ENCODE data around the gene NFE2L2. TPM values are rescaled to one million over a fixed set of nuclear protein-coding genes. Genes with fewer than 3 reads are reported as not detected.

Gene NFE2L2
- total RNA-seq, 1 experiment from 2014 or later, result 26.3 TPM

- TF ChIP-seq ZNF425 (CRISPR knock-in tag; conservative IDR thresholded peaks at IDR 0.05), result no peak
- peak; percentile 66; the same call in 1 of the 2 replicates for TF ChIP-seq AR (CRISPR knock-in tag; IDR thresholded peaks at IDR 0.05)
- TF ChIP-seq RORB (CRISPR knock-in tag; IDR thresholded peaks at IDR 0.05), result no peak
- TF ChIP-seq SOX15 (CRISPR knock-in tag; IDR thresholded peaks at IDR 0.05), result no peak
- no peak for TF ChIP-seq ERG (CRISPR knock-in tag; IDR thresholded peaks at IDR 0.05)
- TF ChIP-seq MYBL2 (CRISPR knock-in tag; IDR thresholded peaks at IDR 0.05), result 0 out of 2 replicates have a peak, but pooled peaks have one; percentile 28
- TF ChIP-seq AFF4 (CRISPR knock-in tag; IDR thresholded peaks at IDR 0.05; ENCODE audit: borderline replicate concordance), result no peak
Observed at GRCh38 chr2:177212106-177212890, 52.2 kb downstream of the NFE2L2 start, which contains the start of gene HNRNPA3 (continued).

- DNase-seq (ENCODE audit: low spot score) (no peak), ATAC-seq (no peak)
- peak overlapping the region; percentile 100 for H3K27ac Mint-ChIP-seq
- no peaks in the 10 kb centered on the region for H3K9me3 Mint-ChIP-seq
- H3K4me3 Mint-ChIP-seq, result peak overlapping the region; percentile 99
- ChIA-PET POLR2A (interaction anchor here (0.5 to 1.7 kb wide), 7 partner anchors 8 to 539 kb away, joined by 3 to 14 read pairs (median 5); partner anchors contain the start of gene NFE2L2), CTCF (interaction anchor here (1.1 to 1.7 kb wide), 6 partner anchors 13 to 63 kb away, joined by 3 to 11 read pairs (median 3); partner anchors contain the start of gene NFE2L2)
- peaks cover 3% of the 10 kb centered on the region; the same call in 1 of the 2 replicates for H3K27me3 Mint-ChIP-seq (ENCODE audit: low read depth)
- peaks cover 30% of the 10 kb centered on the region for H3K36me3 Mint-ChIP-seq
- H3K4me1 Mint-ChIP-seq, result peaks cover 47% of the 10 kb centered on the region
- no peak for TF ChIP-seq E2F1 (CRISPR knock-in tag; IDR thresholded peaks at IDR 0.05)
- TF ChIP-seq IRF2 (CRISPR knock-in tag; IDR thresholded peaks at IDR 0.05; ENCODE audit: borderline replicate concordance, low read depth), result no peak
- no peak for TF ChIP-seq E2F4 (CRISPR knock-in tag; IDR thresholded peaks at IDR 0.05; ENCODE audit: borderline replicate concordance, low read depth)
- TF ChIP-seq ARID4B (CRISPR knock-in tag; IDR thresholded peaks at IDR 0.05; ENCODE audit: borderline replicate concordance), result no peak
- no peak for TF ChIP-seq ZNF263 (CRISPR knock-in tag; IDR thresholded peaks at IDR 0.05; ENCODE audit: low read depth)
- TF ChIP-seq RORB (CRISPR knock-in tag; IDR thresholded peaks at IDR 0.05), result no peak
- TF ChIP-seq ZNF416 (CRISPR knock-in tag; IDR thresholded peaks at IDR 0.05), result no peak
- no peak for TF ChIP-seq FOXP1 (CRISPR knock-in tag; IDR thresholded peaks at IDR 0.05; ENCODE audit: borderline replicate concordance)
- TF ChIP-seq GABPB1 (CRISPR knock-in tag; IDR thresholded peaks at IDR 0.05), result no peak
- no peak for TF ChIP-seq ELF4 (CRISPR knock-in tag; IDR thresholded peaks at IDR 0.05; ENCODE audit: low read depth)
Observed at GRCh38 chr2:177211576-177212105, 52.9 kb downstream of the NFE2L2 start.
